DND-41 (cell line): ENCODE data around the gene CXXC1.

Experiments
- ATAC-seq: fragments of 200-7000 bp; cut with Tn5 transposase; 3 replicates; pipeline ENCODE4 v1.9.1; 2021; ENCODE audit warnings: low read depth; ENCODE audit not compliant: insufficient read depth
- DNase-seq: peaks from one replicate; pipeline ENCODE4 v3.0.0-alpha.2; 2020
- H2AFZ ChIP-seq: 2 replicates; pipeline ENCODE4 v1.6.0; 2012; ENCODE audit warnings: low read depth, low read length
- H3K27ac ChIP-seq: 2 replicates; pipeline ENCODE4 v1.5.1; 2012; ENCODE audit warnings: low read length, inconsistent platforms
- H3K27me3 ChIP-seq: fragments of 200-600 bp; sonication (generic); 2 replicates; pipeline ENCODE4 v1.6.0; 2012; ENCODE audit warnings: low read length, mild to moderate bottlenecking, inconsistent platforms; ENCODE audit not compliant: insufficient read depth, poor library complexity
- H3K36me3 ChIP-seq: 2 replicates; pipeline ENCODE4 v1.5.1; 2012; ENCODE audit warnings: low read length, inconsistent platforms; ENCODE audit not compliant: insufficient read depth
- H3K4me1 ChIP-seq: 2 replicates; pipeline ENCODE4 v1.5.1; 2012; ENCODE audit warnings: mild to moderate bottlenecking, low read length; ENCODE audit not compliant: insufficient read depth
- H3K4me2 ChIP-seq: 2 replicates; pipeline ENCODE4 v1.6.0; 2012; ENCODE audit warnings: mild to moderate bottlenecking, moderate library complexity, low read length, inconsistent platforms; ENCODE audit not compliant: insufficient read depth
- H3K4me3 ChIP-seq, 2 experiments: fragments of 200-600 bp in 1 of 2; shearing (Covaris generic) in 1 of 2; 2 replicates each; pipeline ENCODE4 v1.5.1; 2012 to 2016; ENCODE audit warnings: inconsistent platforms in 2 of 2, low read length in 2 of 2, mild to moderate bottlenecking in 2 of 2, low read depth in 1 of 2, moderate library complexity in 1 of 2
- H3K79me2 ChIP-seq: 2 replicates; pipeline ENCODE4 v1.6.0; 2012; ENCODE audit warnings: low read length, inconsistent platforms; ENCODE audit not compliant: insufficient read depth
- H3K9ac ChIP-seq: 2 replicates; pipeline ENCODE4 v1.6.0; 2012; ENCODE audit warnings: low read depth, mild to moderate bottlenecking, inconsistent platforms, low read length, moderate library complexity
- H3K9me3 ChIP-seq: 2 replicates; pipeline ENCODE4 v1.5.1; 2012; ENCODE audit warnings: low read length, moderate library complexity, mild to moderate bottlenecking, inconsistent platforms; ENCODE audit not compliant: insufficient read depth, severe bottlenecking
- H4K20me1 ChIP-seq: 2 replicates; pipeline ENCODE4 v1.6.0; 2012; ENCODE audit warnings: low read length; ENCODE audit not compliant: insufficient read depth
- CTCF ChIP-seq: IDR thresholded peaks from 2 replicates; pipeline ENCODE4 v1.5.1; 2012; ENCODE audit warnings: borderline replicate concordance, low read length, moderate library complexity, mild to moderate bottlenecking; ENCODE audit not compliant: poor library complexity, severe bottlenecking; ENCODE audit errors: extremely low read depth
- EZH2 ChIP-seq: IDR thresholded peaks from 3 replicates; pipeline ENCODE4 v1.6.1; 2012; ENCODE audit warnings: borderline replicate concordance, low read depth, mild to moderate bottlenecking, moderate library complexity, low read length, inconsistent platforms; ENCODE audit not compliant: severe bottlenecking

CXXC1 gene

GRCh38 chr18:50232419-50232818, 55.1 kb downstream of the CXXC1 start:
- Histone ChIP-seq H3K9ac (no peak overlapping the region), H3K4me3 (no peak overlapping the region), H3K36me3 (no peaks in the 10 kb centered on the region), H3K4me1 (no peaks in the 10 kb centered on the region), H3K4me2 (no peak overlapping the region), H3K27me3 (peaks cover 13% of the 10 kb centered on the region), H4K20me1 (no peaks in the 10 kb centered on the region), H3K9me3 (no peaks in the 10 kb centered on the region), H3K27ac (no peak overlapping the region), H3K79me2 (no peaks in the 10 kb centered on the region), H2AFZ (no peak overlapping the region)
- DNase-seq (no peak), ATAC-seq (no peak)
- TF ChIP-seq EZH2 (no peak), CTCF (no peak)
